Common myeloid progenitor, CD34-positive (primary cell): ENCODE data around the gene BARX2.

ENCODE experiments used
- CTCF ChIA-PET: fragments of 350-600 bp; sonication (Branson Sonifier 250); formaldehyde crosslinking; loops from one replicate; lab custom pipeline; 2021; ENCODE audit warnings: antibody characterized with exemption; lab: Charles Lee
- POLR2A ChIA-PET: fragments of 350-600 bp; sonication (Branson Sonifier 250); formaldehyde crosslinking; loops from one replicate; lab custom pipeline; 2021; ENCODE audit warnings: antibody characterized with exemption; lab: Charles Lee
- DNase-seq, 3 donors: peaks; one replicate each; pipeline versions ENCODE4 v3.0.0 to v3.0.0-alpha.2; 2013
- H3K27ac ChIP-seq, 2 experiments: 1 replicate in 1 of 2; 2 replicates in 1 of 2; pipeline ENCODE4 v1.7.0; 2013; ENCODE audit warnings: inconsistent platforms in 2 of 2, low read length in 2 of 2, mild to moderate bottlenecking in 2 of 2, low read depth in 1 of 2, moderate library complexity in 1 of 2; ENCODE audit not compliant: severe bottlenecking in 2 of 2, insufficient read depth in 1 of 2, poor library complexity in 1 of 2
- H3K27me3 ChIP-seq, 5 experiments: replicated peaks in 2 of 5; 1 replicate in 3 of 5; 2 replicates in 2 of 5; pipeline versions ENCODE4 v1.6.1 to v1.7.0; 2013; ENCODE audit warnings: low read length in 4 of 5, mild to moderate bottlenecking in 2 of 5, moderate library complexity in 2 of 5, inconsistent platforms in 1 of 5; ENCODE audit not compliant: insufficient read depth in 5 of 5, control insufficient read depth in 4 of 5
- H3K36me3 ChIP-seq, 4 experiments: 1 replicate in 2 of 4; 2 replicates in 2 of 4; pipeline versions ENCODE4 v1.6.1 to v1.7.0; 2013; ENCODE audit warnings: low read length in 3 of 4, control low read depth in 1 of 4, mild to moderate bottlenecking in 1 of 4; ENCODE audit not compliant: control insufficient read depth in 4 of 4, insufficient read depth in 4 of 4
- H3K4me1 ChIP-seq, 4 experiments: 1 replicate in 3 of 4; 2 replicates in 1 of 4; pipeline versions ENCODE4 v1.6.1 to v1.7.1; 2013; ENCODE audit warnings: low read length in 3 of 4, mild to moderate bottlenecking in 3 of 4, control low read depth in 1 of 4, inconsistent platforms in 1 of 4, moderate library complexity in 1 of 4; ENCODE audit not compliant: control insufficient read depth in 4 of 4, insufficient read depth in 4 of 4; ENCODE audit errors: control extremely low read depth in 1 of 4
- H3K4me3 ChIP-seq, 7 experiments: 1 replicate in 4 of 7; 2 replicates in 3 of 7; pipeline versions ENCODE4 v1.5.1 to v1.7.0; 2013; ENCODE audit warnings: mild to moderate bottlenecking in 7 of 7, low read length in 6 of 7, moderate library complexity in 6 of 7, inconsistent platforms in 2 of 7, low read depth in 2 of 7, control low read depth in 1 of 7; ENCODE audit not compliant: insufficient read depth in 4 of 7, control insufficient read depth in 1 of 7; ENCODE audit errors: extremely low read depth in 1 of 7
- H3K9me3 ChIP-seq, 5 experiments: 1 replicate in 4 of 5; 2 replicates in 1 of 5; pipeline versions ENCODE4 v1.6.1 to v1.7.1; 2013; ENCODE audit warnings: low read length in 4 of 5, mild to moderate bottlenecking in 2 of 5, inconsistent platforms in 1 of 5, low read depth in 1 of 5, moderate library complexity in 1 of 5; ENCODE audit not compliant: control insufficient read depth in 4 of 5, insufficient read depth in 2 of 5; ENCODE audit errors: control extremely low read depth in 1 of 5
- WGBS: methylation state at CpG from one replicate; pipeline ENCODE4 v1.1.5; 2013; ENCODE audit not compliant: insufficient coverage; 5-methylcytosine and 5-hydroxymethylcytosine counted together

Gene BARX2

DNA sequence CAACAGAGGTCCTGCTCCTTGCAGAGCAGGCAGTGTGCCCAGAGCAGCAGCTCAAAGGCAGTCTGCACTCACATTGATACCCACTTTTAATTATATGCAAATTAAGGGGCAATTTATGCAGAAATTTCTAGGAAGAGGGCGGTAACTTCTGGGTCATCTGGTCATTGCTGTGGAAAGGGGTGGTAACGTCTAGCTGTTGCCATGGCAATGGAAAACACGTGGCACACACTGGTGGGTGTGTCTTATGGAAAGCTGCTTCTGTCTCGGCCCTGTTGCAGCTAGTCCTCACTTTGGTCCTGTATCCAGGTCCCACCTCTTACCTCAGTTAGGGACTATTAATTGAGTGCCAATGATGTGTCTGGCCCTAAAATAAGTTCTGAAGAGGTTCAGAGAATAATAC is 36.8 kb downstream of the BARX2 start:
- DNase-seq: no peak
- no peaks in the 10 kb centered on the region for H3K9me3 ChIP-seq
- no peaks in the 10 kb centered on the region for H3K4me1 ChIP-seq
- H3K4me3 ChIP-seq: no peak overlapping the region
- 68% methylated on average over 3 of the region's 4 CpGs for WGBS
- H3K36me3 ChIP-seq: no peaks in the 10 kb centered on the region
- H3K27me3 ChIP-seq: peaks cover 0 to 4% (median 2%) of the 10 kb centered on the region in 5 experiments
- ChIA-PET CTCF (no interaction called here), POLR2A (no interaction called here)
- no peak overlapping the region for H3K27ac ChIP-seq

DNA sequence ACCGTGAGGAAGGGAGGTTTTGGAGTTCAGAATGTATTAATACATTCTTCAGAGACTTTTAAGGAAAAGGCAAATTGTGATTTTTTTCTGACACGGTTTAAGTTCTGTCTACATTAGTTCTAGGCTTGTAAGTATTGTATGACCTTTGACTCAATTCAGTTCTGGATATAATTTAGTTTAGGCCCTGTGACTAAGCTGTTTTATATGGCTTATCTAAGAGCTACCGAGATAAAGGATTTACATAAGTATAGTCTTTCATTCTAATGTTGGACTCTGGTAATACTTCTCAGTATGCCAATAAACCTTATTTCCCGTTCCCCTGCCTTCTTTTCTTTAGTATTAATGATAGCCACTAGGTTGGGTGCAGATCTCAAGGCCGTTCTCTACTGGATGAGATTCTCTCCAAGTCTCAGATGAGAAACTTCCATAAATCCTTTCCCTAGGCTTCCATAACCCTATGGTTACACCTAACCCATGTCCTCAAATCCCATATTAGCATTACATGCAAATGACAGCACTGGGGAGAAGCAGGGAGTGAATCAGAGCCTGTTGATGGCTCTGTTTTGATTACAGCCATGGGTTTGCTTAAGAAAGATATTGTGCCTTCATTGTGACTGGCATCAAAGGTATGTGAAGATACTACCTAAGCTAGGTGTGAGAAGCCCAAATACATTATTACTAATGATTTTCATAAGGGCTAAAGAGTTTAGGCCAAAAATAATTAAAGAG is 38.7 kb downstream of the BARX2 start:
- ChIA-PET CTCF (no interaction called here), POLR2A (no interaction called here)
- H3K4me3 ChIP-seq: no peak overlapping the region
- H3K27me3 ChIP-seq: peaks cover 0 to 2% (median 0%) of the 10 kb centered on the region in 5 experiments
- 93% methylated on average over 4 of the region's 5 CpGs for WGBS
- no peaks in the 10 kb centered on the region for H3K36me3 ChIP-seq
- no peaks in the 10 kb centered on the region for H3K9me3 ChIP-seq
- no peak for DNase-seq
- no peaks in the 10 kb centered on the region for H3K4me1 ChIP-seq
- H3K27ac ChIP-seq: no peak overlapping the region

DNA sequence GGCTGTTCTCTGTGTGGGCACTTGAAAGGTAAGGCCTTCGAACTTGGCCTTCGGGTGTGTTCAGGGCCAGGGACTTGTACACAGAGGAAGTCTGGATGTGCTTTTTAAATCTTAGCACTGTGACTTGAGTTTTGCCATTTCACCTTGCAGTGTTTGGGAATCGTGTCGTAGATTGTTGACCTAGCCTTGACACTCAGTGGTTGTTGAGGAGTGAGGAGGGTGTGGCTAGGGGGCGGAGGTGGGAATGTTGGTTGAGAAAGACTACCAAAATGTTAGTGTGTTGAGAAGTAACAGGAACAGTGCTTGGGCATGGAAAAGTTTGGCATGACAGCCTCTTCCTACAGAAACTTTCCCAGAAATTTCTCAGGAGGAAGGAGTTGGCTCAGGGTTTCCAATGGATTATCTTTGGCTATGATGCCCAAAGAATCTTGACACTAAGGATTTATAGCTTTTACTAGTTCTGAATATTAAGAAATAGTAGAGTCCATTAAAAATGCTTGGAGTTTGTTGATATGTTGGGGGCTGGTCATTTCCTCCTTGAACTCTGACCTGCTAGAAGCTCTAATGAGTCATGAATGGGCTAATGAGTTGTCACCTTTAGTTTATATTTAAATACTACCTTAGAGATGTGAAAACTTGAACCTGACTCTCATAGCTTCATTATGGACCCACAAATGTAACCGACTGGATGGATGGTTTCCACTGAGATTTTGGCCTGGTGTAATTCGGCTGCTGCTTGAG is 40.6 kb downstream of the BARX2 start:
- POLR2A ChIA-PET: no interaction called here
- WGBS: 99% methylated on average over 5 of the region's 7 CpGs
- CTCF ChIA-PET: interaction anchor here (0.7 kb wide), 1 partner anchor 1017 kb away, joined by 3 read pairs; no protein-coding TSS in a partner anchor

DNA sequence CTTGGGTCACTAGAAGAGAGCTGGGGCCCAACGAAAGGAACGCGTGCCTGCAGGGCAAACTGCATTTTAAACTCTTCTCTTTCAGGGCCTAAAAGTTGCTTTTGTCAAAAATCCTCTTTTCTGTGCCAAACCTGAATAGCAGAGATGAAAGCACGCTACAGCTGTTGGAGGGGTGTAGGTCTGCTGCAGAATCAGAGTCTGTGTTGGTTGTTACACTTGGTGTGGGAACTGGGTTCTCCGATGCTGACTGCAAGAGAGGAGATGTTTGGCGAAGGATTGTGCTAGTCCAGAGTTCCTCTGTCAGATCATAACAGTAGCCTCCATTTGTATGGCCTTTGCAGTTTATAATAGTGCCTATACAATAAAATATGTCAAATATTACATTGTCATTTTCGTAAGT is 41.8 kb downstream of the BARX2 start:
- WGBS: 100% methylated on average over 3 of the region's 7 CpGs
- H3K4me3 ChIP-seq: no peak overlapping the region
- H3K4me1 ChIP-seq: no peaks in the 10 kb centered on the region
- ChIA-PET CTCF (no interaction called here), POLR2A (no interaction called here)
- no peaks in the 10 kb centered on the region for H3K9me3 ChIP-seq
- DNase-seq: no peak
- H3K36me3 ChIP-seq: no peaks in the 10 kb centered on the region
- peaks cover 0 to 5% (median 0%) of the 10 kb centered on the region in 5 experiments for H3K27me3 ChIP-seq
- H3K27ac ChIP-seq: no peak overlapping the region

More for the DNA sequence above, 40.6 kb downstream of the BARX2 start:
- no peaks in the 10 kb centered on the region for H3K4me1 ChIP-seq
- H3K9me3 ChIP-seq: no peaks in the 10 kb centered on the region
- H3K27ac ChIP-seq: no peak overlapping the region
- peaks cover 0 to 2% (median 0%) of the 10 kb centered on the region in 5 experiments for H3K27me3 ChIP-seq
- no peaks in the 10 kb centered on the region for H3K36me3 ChIP-seq
- DNase-seq: no peak
- H3K4me3 ChIP-seq: no peak overlapping the region

DNA sequence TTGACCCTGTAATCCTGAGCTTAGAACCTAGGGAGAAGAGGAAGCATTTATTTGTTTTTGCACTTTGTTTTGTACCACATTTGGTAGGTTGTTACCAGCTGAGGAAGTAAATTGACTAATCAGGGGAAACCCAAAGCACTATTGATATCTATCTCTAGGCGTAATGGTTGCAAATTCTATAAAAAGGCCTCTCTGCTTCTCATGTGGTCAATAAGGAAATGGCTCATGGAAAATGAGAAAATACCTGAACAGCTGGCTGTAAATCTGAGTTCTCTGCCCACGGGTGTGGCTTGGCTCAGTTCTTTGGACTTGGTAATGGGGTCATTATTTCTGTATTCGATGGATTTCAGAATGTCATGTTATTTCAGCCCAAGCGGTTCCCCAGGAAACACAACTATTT is 42.4 kb downstream of the BARX2 start:
- H3K4me3 ChIP-seq: no peak overlapping the region
- CTCF ChIA-PET: no interaction called here
- no peaks in the 10 kb centered on the region for H3K36me3 ChIP-seq
- no peaks in the 10 kb centered on the region for H3K4me1 ChIP-seq
- H3K9me3 ChIP-seq: no peaks in the 10 kb centered on the region
- H3K27me3 ChIP-seq: peaks cover 0 to 5% (median 0%) of the 10 kb centered on the region in 5 experiments
- 30% methylated on average over 2 of the region's 4 CpGs for WGBS
- H3K27ac ChIP-seq: no peak overlapping the region
- POLR2A ChIA-PET: interaction anchor here (0.6 kb wide), 1 partner anchor 44 kb away, joined by 3 read pairs; no protein-coding TSS in a partner anchor
- no peak for DNase-seq

DNA sequence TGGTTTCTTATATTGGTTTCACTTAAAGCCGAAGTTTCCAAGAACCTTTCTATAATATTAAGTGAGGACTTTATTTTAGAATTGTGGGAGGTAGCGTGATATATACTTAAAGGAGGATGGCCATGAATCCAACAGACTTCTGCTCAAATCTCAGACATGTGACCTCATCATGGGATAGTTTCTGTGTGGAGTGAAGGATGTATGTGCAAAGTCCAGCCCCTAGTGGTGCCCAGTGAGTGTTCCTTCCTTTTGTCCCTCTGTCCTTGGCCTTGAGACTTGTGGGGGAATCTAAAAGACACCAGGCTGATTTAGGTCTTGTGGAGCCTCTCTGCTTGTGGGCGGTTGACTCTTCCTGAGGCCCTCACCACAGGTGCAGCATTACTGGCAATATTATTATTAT is 43.7 kb downstream of the BARX2 start:
- ChIA-PET POLR2A (interaction anchor here (0.6 kb wide), 1 partner anchor 44 kb away, joined by 7 read pairs; no protein-coding TSS in a partner anchor), CTCF (no interaction called here)
- H3K27me3 ChIP-seq: peaks cover 0 to 11% (median 4%) of the 10 kb centered on the region in 5 experiments
- H3K4me3 ChIP-seq: no peak overlapping the region
- H3K27ac ChIP-seq: no peak overlapping the region
- H3K36me3 ChIP-seq: no peaks in the 10 kb centered on the region
- no peaks in the 10 kb centered on the region for H3K4me1 ChIP-seq
- H3K9me3 ChIP-seq: no peaks in the 10 kb centered on the region
- 100% methylated on average over 1 of the region's 3 CpGs for WGBS
- DNase-seq: no peak

DNA sequence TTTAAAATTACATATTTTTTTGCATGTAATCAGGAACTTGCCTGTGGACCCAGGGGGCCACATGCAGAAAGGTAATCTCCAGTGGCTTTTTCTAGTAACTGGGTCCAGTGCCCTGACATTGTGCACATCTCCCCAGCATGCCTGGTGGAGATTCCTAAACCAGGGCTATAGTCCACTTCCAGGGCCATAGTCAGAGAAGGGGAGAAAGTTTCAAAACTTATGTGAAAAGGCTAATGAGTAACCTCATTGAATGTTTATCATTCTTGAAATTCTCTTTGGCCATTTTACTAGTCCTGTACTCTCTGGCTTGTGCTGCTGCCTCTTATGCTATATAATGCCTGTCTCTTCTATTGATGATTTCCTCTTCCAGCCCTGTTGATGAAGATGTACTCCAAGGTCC is 47.8 kb downstream of the BARX2 start:
- H3K27ac ChIP-seq: no peak overlapping the region
- no peak overlapping the region for H3K4me3 ChIP-seq
- no peaks in the 10 kb centered on the region for H3K9me3 ChIP-seq
- ChIA-PET CTCF (no interaction called here), POLR2A (no interaction called here)
- H3K27me3 ChIP-seq: peaks cover 2 to 37% (median 3%) of the 10 kb centered on the region in 5 experiments
- no peak for DNase-seq
- no peaks in the 10 kb centered on the region for H3K4me1 ChIP-seq
- no peaks in the 10 kb centered on the region for H3K36me3 ChIP-seq
